ENCODE results near the gene TSC22D2. TPM values are rescaled to one million over a fixed set of nuclear protein-coding genes. Genes with fewer than 3 reads are reported as not detected.
A peak's percentile ranks its signal among the peaks of the same experiment; 100 is the strongest.

The TSC22D2 gene
- total RNA-seq, 1 donor: 16.4 TPM

DNA sequence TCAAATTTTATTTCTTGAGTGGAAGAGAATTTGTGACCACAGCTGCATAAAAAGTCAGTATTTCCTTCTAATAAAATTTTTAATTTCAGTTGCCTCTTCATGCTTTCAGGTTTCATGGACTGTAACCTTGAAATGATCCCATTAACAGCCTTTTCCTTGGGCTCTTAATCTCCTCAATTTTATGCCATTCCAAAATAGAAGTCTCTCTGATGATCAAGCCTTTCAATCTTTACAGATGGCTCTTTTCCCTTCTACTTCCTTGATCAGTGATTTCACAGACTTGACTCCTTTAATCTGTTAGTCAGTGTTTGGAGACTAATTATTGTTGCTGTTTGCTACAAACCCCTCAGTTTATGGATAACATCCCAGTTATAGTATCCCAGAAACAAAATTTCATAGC is 11.9 kb downstream of the TSC22D2 start:
- TF ChIP-seq, protein P1, sequence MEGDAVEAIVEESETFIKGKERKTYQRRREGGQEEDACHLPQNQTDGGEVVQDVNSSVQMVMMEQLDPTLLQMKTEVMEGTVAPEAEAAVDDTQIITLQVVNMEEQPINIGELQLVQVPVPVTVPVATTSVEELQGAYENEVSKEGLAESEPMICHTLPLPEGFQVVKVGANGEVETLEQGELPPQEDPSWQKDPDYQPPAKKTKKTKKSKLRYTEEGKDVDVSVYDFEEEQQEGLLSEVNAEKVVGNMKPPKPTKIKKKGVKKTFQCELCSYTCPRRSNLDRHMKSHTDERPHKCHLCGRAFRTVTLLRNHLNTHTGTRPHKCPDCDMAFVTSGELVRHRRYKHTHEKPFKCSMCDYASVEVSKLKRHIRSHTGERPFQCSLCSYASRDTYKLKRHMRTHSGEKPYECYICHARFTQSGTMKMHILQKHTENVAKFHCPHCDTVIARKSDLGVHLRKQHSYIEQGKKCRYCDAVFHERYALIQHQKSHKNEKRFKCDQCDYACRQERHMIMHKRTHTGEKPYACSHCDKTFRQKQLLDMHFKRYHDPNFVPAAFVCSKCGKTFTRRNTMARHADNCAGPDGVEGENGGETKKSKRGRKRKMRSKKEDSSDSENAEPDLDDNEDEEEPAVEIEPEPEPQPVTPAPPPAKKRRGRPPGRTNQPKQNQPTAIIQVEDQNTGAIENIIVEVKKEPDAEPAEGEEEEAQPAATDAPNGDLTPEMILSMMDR (IDR thresholded peaks at IDR 0.05; ENCODE audit: insufficient read depth, low read depth, low read length): no peak
- H3K4me3 ChIP-seq (ENCODE audit: low read depth, low read length): no peak overlapping the region
- no peak for DNase-seq (ENCODE audit: low read depth)

DNA sequence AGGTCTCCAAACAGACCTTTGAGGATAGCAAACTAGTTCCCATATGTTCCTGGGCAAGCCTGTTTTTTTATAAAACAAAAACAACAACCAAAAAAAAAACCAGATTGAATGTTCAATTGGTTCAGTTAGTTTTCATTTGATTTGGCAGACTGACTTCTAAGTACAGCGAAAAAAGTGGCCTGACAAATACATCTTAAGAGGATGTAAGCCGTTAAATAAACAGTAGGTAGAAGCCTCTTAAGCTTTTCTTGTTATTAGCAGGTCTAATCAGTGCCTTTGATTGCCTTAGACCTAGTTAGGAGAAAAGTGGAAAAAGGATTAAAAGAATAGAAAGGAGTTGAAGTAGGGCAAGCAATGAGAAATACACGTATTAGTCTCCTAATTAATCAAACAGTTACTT is 13.2 kb downstream of the TSC22D2 start:
- no peak overlapping the region for H3K4me3 ChIP-seq (ENCODE audit: low read depth, low read length)
- TF ChIP-seq, protein P1 (IDR thresholded peaks at IDR 0.05; ENCODE audit: insufficient read depth, low read depth, low read length): no peak
- DNase-seq (ENCODE audit: low read depth): no peak

DNA sequence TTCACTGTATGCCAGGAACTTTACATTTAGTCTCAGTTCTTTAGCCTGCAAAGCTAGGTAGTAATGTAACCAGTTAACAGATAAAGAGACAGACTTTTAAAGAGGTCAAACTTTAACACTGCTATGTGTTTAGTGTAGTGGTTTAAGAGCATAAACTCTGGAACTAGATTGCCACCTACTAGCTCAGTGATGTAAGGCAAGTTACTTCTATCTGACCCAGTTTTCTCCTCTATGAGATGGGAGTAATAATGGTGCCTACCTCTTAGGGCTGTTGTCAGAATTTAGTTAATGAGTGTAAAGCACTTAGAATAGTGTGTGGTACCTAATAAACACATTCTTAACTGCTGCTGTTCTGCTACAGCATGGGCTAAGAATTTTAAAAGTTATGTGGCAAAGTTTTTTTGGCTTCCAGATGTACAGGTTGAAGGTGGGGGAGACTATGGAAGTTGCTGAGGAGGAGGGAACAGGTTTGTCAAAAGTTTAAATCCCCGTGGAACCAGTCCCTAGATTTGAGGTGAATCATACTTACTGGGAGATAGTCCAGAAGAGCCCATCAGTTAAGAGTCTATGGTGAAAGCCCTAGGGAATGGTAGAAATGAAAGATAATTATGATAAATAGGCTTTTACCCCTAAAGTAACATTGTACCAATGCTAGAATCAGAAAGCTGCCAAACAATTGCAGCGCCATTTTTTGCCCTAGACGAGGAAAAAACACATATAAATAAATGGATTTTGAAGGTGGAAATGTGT is 13.9 kb downstream of the TSC22D2 start:
- TF ChIP-seq, protein P1 (IDR thresholded peaks at IDR 0.05; ENCODE audit: insufficient read depth, low read depth, low read length): no peak
- no peak overlapping the region for H3K4me3 ChIP-seq (ENCODE audit: low read depth, low read length)
- DNase-seq (ENCODE audit: low read depth): peak; percentile 50

DNA sequence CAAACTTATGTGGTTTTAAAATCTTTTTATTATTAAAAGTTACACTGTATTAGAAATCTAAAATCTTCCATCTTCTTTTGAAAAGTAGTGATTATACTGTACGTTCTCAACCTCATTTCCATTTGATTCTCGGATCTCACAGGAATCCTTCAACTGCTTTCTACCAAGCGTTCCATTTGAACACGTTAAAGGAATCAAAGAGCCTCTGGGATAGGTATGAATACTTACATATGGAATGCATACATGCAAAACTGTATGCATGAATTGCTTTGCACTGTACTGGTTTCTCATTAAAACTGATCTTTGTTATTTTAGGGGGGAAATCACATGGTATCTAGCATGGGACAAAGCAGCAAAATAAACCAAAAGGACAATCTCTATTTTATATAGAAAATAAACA is 14.8 kb downstream of the TSC22D2 start:
- no peak for DNase-seq (ENCODE audit: low read depth)
- H3K4me3 ChIP-seq (ENCODE audit: low read depth, low read length): no peak overlapping the region
- TF ChIP-seq, protein P1 (IDR thresholded peaks at IDR 0.05; ENCODE audit: insufficient read depth, low read depth, low read length): no peak

DNA sequence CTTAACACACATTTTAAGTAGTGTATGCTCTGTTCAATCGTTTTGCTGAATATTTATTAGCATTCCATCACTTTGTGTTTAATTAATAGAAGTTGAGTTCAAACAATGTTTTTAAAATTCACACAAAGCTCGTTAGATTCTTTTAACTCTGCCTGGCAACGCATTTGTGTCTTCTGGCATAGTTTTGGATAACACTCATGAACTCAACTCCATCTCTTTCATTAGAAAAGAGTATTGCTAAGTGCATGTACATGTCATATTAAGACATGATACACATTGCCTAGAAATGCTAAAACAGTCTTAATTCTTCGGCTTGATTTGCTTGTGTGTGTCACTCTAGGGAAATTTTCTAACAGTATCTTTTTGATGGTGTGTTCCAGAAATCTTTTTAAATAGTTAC is 15.7 kb downstream of the TSC22D2 start:
- TF ChIP-seq, protein P1 (IDR thresholded peaks at IDR 0.05; ENCODE audit: insufficient read depth, low read depth, low read length): no peak
- no peak for DNase-seq (ENCODE audit: low read depth)
- no peak overlapping the region for H3K4me3 ChIP-seq (ENCODE audit: low read depth, low read length)

DNA sequence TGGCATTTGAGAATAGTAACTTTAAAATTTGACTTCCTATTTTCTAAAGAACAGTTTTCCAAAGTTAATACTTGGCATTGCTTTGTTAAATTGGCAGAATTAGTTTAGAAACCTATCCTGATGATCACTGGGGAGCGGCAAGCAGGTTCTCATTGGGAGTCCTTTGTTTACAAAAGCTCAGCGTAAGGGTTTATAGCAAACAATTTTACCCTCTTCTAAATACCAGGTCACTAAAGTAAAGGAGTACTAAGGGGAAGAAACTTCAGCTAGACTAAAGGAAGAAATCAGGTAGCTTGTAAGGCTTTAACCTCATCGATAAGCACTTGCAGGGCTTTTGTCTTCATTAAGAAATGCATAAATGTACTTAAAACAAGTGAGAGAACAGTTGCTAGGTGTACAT is 18.2 kb downstream of the TSC22D2 start:
- TF ChIP-seq, protein P1 (IDR thresholded peaks at IDR 0.05; ENCODE audit: insufficient read depth, low read depth, low read length): no peak
- no peak overlapping the region for H3K4me3 ChIP-seq (ENCODE audit: low read depth, low read length)
- DNase-seq (ENCODE audit: low read depth): no peak

DNA sequence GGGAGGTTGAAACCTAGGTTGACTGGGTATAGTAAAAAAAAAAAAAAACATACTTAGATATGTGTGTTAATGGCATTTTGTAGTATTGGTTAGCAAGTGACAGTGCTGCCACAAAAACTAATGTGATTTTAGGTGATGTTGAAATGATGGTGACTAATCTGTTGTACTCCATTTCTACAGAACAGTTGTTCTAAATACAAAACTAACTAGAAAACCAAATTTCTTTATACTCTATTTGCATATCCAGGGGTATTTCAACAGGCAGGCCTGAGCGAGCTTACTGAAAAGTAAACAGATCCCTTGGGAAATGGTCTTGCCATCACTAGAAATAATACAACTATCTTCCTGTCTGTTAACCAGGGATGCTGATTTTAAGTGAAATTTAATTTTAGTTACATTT is 20.5 kb downstream of the TSC22D2 start:
- TF ChIP-seq, protein P1 (IDR thresholded peaks at IDR 0.05; ENCODE audit: insufficient read depth, low read depth, low read length): no peak
- peak; percentile 46 for DNase-seq (ENCODE audit: low read depth)
- H3K4me3 ChIP-seq (ENCODE audit: low read depth, low read length): no peak overlapping the region
